GM18867 (cell line): ENCODE results near the gene ZSWIM8.
"Not testable (repeated sequence)": the region's sequence is repeated elsewhere in the genome, so short reads cannot be mapped to it uniquely, and the experiment has no call there.

ENCODE experiments used
- ATAC-seq: cut with Tn5 transposase; IDR thresholded peaks from one replicate; pipeline ENCODE4 v1.9.1; 2021; ENCODE audit warnings: mild to moderate bottlenecking, moderate library complexity; ENCODE audit not compliant: unreplicated experiment

Gene ZSWIM8

GRCh38 chr10:73785211-73785720, at the start of gene ZSWIM8:
Gene ZSWIM8, plus strand, starts transcription at chr10:73785606. Its CDS starts 273 bp downstream, at chr10:73785879.
- peak; percentile 69 for ATAC-seq

- ATAC-seq = not testable (repeated sequence)
These were observed 44.7 kb upstream of the ZSWIM8 start for GRCh38 chr10:73740501-73741254.

GRCh38 chr10:73742454-73742734, 43.0 kb upstream of the ZSWIM8 start:
- ATAC-seq = no peak

- ATAC-seq = no peak
These were observed 42.0 kb upstream of the ZSWIM8 start for GRCh38 chr10:73743327-73743904.

GRCh38 chr10:73743905-73744663, 41.3 kb upstream of the ZSWIM8 start, which contains the start of gene SEC24C:
Gene SEC24C, plus strand, starts transcription at chr10:73744372. Its CDS starts 2,461 bp downstream, at chr10:73746833.
- ATAC-seq = peak; percentile 91

- peak; percentile 21 for ATAC-seq
These were observed 40.8 kb upstream of the ZSWIM8 start for GRCh38 chr10:73744664-73744975.

- no peak for ATAC-seq
These were observed 38.7 kb upstream of the ZSWIM8 start for GRCh38 chr10:73746721-73747120.

- ATAC-seq = no peak
These were observed 34.6 kb upstream of the ZSWIM8 start for GRCh38 chr10:73750819-73751218.

GRCh38 chr10:73756183-73756582, 29.2 kb upstream of the ZSWIM8 start:
- ATAC-seq = no peak

GRCh38 chr10:73758704-73759511, 26.5 kb upstream of the ZSWIM8 start:
- ATAC-seq = no peak

GRCh38 chr10:73759512-73760115, 25.8 kb upstream of the ZSWIM8 start:
- ATAC-seq = peak; percentile 70

- ATAC-seq = no peak
These were observed 23.6 kb upstream of the ZSWIM8 start for GRCh38 chr10:73761781-73762180.

- no peak for ATAC-seq
These were observed 22.5 kb upstream of the ZSWIM8 start for GRCh38 chr10:73762915-73763314.

- no peak for ATAC-seq
These were observed 22.1 kb upstream of the ZSWIM8 start for GRCh38 chr10:73763343-73763742.

- no peak for ATAC-seq
These were observed 20.3 kb upstream of the ZSWIM8 start for GRCh38 chr10:73765066-73765465.

- peak; percentile 26 for ATAC-seq
These were observed 16.5 kb upstream of the ZSWIM8 start for GRCh38 chr10:73768881-73769280.

GRCh38 chr10:73769396-73769795, 16.0 kb upstream of the ZSWIM8 start:
- no peak for ATAC-seq

- ATAC-seq = peak; percentile 41
These were observed 13.6 kb upstream of the ZSWIM8 start for GRCh38 chr10:73771722-73772280.

- peak; percentile 58 for ATAC-seq
These were observed 12.9 kb upstream of the ZSWIM8 start for GRCh38 chr10:73772281-73773151.
